ENCODE data around the gene BTN1A1. TPM values are rescaled to one million over a fixed set of nuclear protein-coding genes. Genes with fewer than 3 reads are reported as not detected.

The BTN1A1 gene
- total RNA-seq, 1 donor = not detected

- H3K4me3 ChIP-seq (ENCODE audit: low read depth, low read length) = no peak overlapping the region
- DNase-seq (ENCODE audit: low read depth) = no peak
- no peak for TF ChIP-seq CTCF (IDR thresholded peaks at IDR 0.05; ENCODE audit: insufficient read depth, low read length)
Measured at GRCh38 chr6:26552205-26552604, 52.1 kb downstream of the BTN1A1 start.

- no peak for TF ChIP-seq CTCF (IDR thresholded peaks at IDR 0.05; ENCODE audit: insufficient read depth, low read length)
- H3K4me3 ChIP-seq (ENCODE audit: low read depth, low read length) = peak overlapping the region; percentile 62
- DNase-seq (ENCODE audit: low read depth) = no peak
Measured at GRCh38 chr6:26552640-26553188, 52.6 kb downstream of the BTN1A1 start.

- TF ChIP-seq CTCF (IDR thresholded peaks at IDR 0.05; ENCODE audit: insufficient read depth, low read length) = no peak
- H3K4me3 ChIP-seq (ENCODE audit: low read depth, low read length) = peak overlapping the region; percentile 62
- peak; percentile 88 for DNase-seq (ENCODE audit: low read depth)
Measured at GRCh38 chr6:26553264-26553634, 53.1 kb downstream of the BTN1A1 start.

GRCh38 chr6:26553635-26554446 is 53.7 kb downstream of the BTN1A1 start:
- TF ChIP-seq CTCF (IDR thresholded peaks at IDR 0.05; ENCODE audit: insufficient read depth, low read length) = no peak
- peak; percentile 99 for DNase-seq (ENCODE audit: low read depth)
- peak overlapping the region; percentile 59 for H3K4me3 ChIP-seq (ENCODE audit: low read depth, low read length)

GRCh38 chr6:26554447-26554696 is 54.3 kb downstream of the BTN1A1 start:
- TF ChIP-seq CTCF (IDR thresholded peaks at IDR 0.05; ENCODE audit: insufficient read depth, low read length) = no peak
- DNase-seq (ENCODE audit: low read depth) = no peak
- peak overlapping the region; percentile 52 for H3K4me3 ChIP-seq (ENCODE audit: low read depth, low read length)

- H3K4me3 ChIP-seq (ENCODE audit: low read depth, low read length) = peak overlapping the region; percentile 52
- TF ChIP-seq CTCF (IDR thresholded peaks at IDR 0.05; ENCODE audit: insufficient read depth, low read length) = no peak
- peak; percentile 72 for DNase-seq (ENCODE audit: low read depth)
Measured at GRCh38 chr6:26554697-26555504, 54.8 kb downstream of the BTN1A1 start.
